Right lobe of liver (tissue), 6 donors: ENCODE results near the gene RPRML. TPM values are rescaled to one million over a fixed set of nuclear protein-coding genes. Genes with fewer than 3 reads are reported as not detected.
A peak's percentile ranks its signal among the peaks of the same experiment; 100 is the strongest.
"Not testable (repeated sequence)": the region's sequence is repeated elsewhere in the genome, so short reads cannot be mapped to it uniquely, and the experiment has no call there.

Source experiments
- ATAC-seq, 4 donors: fragments of 200-7000 bp; cut with Tn5 transposase; one replicate each; pipeline ENCODE4 v1.9.1; 2020; ENCODE audit warnings: mild to moderate bottlenecking in 4 of 4, moderate library complexity in 4 of 4
- DNase-seq, 3 donors: peaks; one replicate each; pipeline ENCODE4 v3.0.0-alpha.2; 2020
- H3K27ac ChIP-seq, 3 donors: fragments of 200-600 bp; one replicate each; pipeline ENCODE4 v1.8.0; 2022
- H3K27me3 ChIP-seq, 2 donors: fragments of 200-600 bp; one replicate each; pipeline ENCODE4 v1.8.0; 2022
- H3K36me3 ChIP-seq, 4 donors: fragments of 200-600 bp; sonication (generic) in 1 of 4; one replicate each; pipeline versions ENCODE4 v1.5.1 to v1.8.0; 2017 to 2022; ENCODE audit warnings: control low read depth in 1 of 4
- H3K4me1 ChIP-seq, 4 donors: fragments of 200-600 bp; sonication (generic) in 1 of 4; one replicate each; pipeline versions ENCODE4 v1.5.1 to v1.8.0; 2017 to 2022; ENCODE audit warnings: control low read depth in 1 of 4
- H3K4me3 ChIP-seq, 3 donors: fragments of 200-600 bp; one replicate each; pipeline ENCODE4 v1.8.0; 2022
- H3K9me3 ChIP-seq, 4 donors: fragments of 200-600 bp; sonication (generic) in 1 of 4; one replicate each; pipeline versions ENCODE4 v1.5.1 to v1.8.0; 2017 to 2022; ENCODE audit warnings: control low read depth in 1 of 4
- CTCF ChIP-seq, 4 donors: fragments of 200-600 bp in 3 of 4; fragments of 450-650 bp in 1 of 4; IDR thresholded peaks; one replicate each; pipeline versions ENCODE4 v1.5.1 to v1.8.0; 2016 to 2022; ENCODE audit warnings: antibody characterized with exemption in 4 of 4, mild to moderate bottlenecking in 2 of 4
- POLR2A ChIP-seq: fragments of 450-650 bp; IDR thresholded peaks from one replicate; pipeline ENCODE4 v1.6.1; 2017; ENCODE audit warnings: antibody characterized with exemption, mild to moderate bottlenecking
- WGBS: methylation state at CpG from one replicate; pipeline ENCODE4 v1.1.6; 2018; ENCODE audit warnings: low coverage, low lambda C conversion rate; ENCODE audit not compliant: insufficient coverage; ENCODE audit errors: missing lambda C conversion rate; 5-methylcytosine and 5-hydroxymethylcytosine counted together
- intact Hi-C, 2 donors: fragments of 100-400 bp; cut with DNase I; formaldehyde crosslinking; loops; one replicate each; pipeline versions ENCODE4 v1.11.2 to v1.14.1; 2022
- total RNA-seq, 6 experiments: library from RNA; depleted of rRNA in 2 of 6; stranded (reverse); fragments of >200 nt in 2 of 6; fragmentation: NEBNext Ultra II Directional in 3 of 6; extraction: Animal tissue kit (Norgen Biotek cat#: 25700) in 3 of 6; gene quantifications; one replicate each; pipeline versions ENCODE4 v1.1.0 to v1.2.4, GENCODE V29; 2016 to 2023
- donor health status: DM: no; HTN: yes; CAD: no.
- donor health status: DM: no; HTN: no; CAD: no.
- donor health status: DM: no; HTN: no; CAD: no.
- donor health status: DM: no; HTN: yes; CAD: no.
- donor health status: DM: no; HTN: yes; CAD: no.

The RPRML gene
- total RNA-seq, 6 experiments from 2014 or later: 0.25 TPM; not detected in 5

- 68% methylated on average over 5 of the region's 8 CpGs for WGBS
Observed at GRCh38 chr17:46958041-46958591, 20.9 kb downstream of the RPRML start.

GRCh38 chr17:46953191-46953590, 25.9 kb downstream of the RPRML start:
- H3K27ac ChIP-seq, H3K4me3 ChIP-seq, intact Hi-C loops, ATAC-seq, H3K9me3 ChIP-seq, H3K4me1 ChIP-seq, DNase-seq, H3K36me3 ChIP-seq, H3K27me3 ChIP-seq: not testable (repeated sequence)
- 79% methylated on average over 2 of the region's 4 CpGs for WGBS

More at GRCh38 chr17:46958041-46958591, 20.9 kb downstream of the RPRML start:
- DNase-seq (peak in 1 of 3 donors; percentile 10), ATAC-seq (no peak)
- Histone ChIP-seq H3K27me3 (no peaks in the 10 kb centered on the region), H3K36me3 (no peaks in the 10 kb centered on the region), H3K27ac (no peak overlapping the region), H3K9me3 (no peaks in the 10 kb centered on the region), H3K4me1 (no peaks in the 10 kb centered on the region), H3K4me3 (no peak overlapping the region)
- TF ChIP-seq CTCF (IDR thresholded peaks at IDR 0.05): no peak
- TF ChIP-seq POLR2A: no peak
- intact Hi-C loops: no loop called here

DNA sequence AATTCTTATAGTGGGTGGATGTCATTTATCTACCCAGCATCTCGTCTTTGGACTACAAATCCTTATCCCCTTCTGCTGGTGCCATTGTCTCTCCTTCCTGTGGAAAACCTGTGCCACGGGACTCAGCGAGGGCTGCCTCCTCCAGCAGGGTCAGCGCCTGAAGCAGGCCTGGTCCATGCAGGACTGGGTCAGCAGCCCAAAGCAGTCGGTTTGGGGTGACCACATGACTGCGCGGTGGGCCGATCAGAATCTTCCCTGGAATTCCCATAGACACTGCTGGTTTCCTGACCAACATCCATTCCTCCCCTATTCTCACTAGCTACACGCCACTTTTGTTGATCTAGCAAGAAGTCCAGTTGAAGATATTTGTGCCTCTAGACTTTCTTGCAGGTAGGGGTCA, 26.9 kb downstream of the RPRML start:
- Histone ChIP-seq H3K9me3 (no peaks in the 10 kb centered on the region), H3K4me3 (no peak overlapping the region), H3K27ac (no peak overlapping the region), H3K4me1 (no peaks in the 10 kb centered on the region), H3K27me3 (no peaks in the 10 kb centered on the region), H3K36me3 (no peaks in the 10 kb centered on the region)
- intact Hi-C loops: no loop called here
- DNase-seq: peak in 1 of 3 donors; percentile 28
- TF ChIP-seq CTCF (IDR thresholded peaks at IDR 0.05) (no peak), POLR2A (no peak)
- 70% methylated on average over 4 of the region's 9 CpGs for WGBS
- no peak for ATAC-seq

DNA sequence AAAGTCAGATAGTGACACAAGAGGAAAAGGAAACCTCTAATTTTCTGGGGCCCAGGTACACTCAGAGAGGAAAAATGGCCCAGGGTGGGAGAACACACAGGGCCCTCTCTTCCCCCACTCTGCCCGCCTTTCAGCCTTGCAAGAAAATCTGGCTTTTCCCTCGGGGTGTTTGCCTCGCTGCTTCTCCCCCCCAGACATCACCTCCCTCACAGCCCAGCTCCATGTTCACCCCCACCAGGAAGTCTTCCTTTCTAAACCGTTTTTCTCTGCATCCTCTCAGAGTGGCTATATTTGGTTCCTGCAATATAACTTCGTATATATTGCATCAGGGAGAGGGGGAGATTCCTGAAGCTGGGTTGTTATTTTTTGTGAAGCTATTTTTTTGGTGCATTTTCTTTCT, 27.3 kb downstream of the RPRML start:
- DNase-seq (no peak), ATAC-seq (no peak)
- H3K36me3 ChIP-seq: no peaks in the 10 kb centered on the region
- H3K4me3 ChIP-seq: no peak overlapping the region
- intact Hi-C loops: no loop called here
- no peaks in the 10 kb centered on the region for H3K4me1 ChIP-seq
- WGBS: 25% methylated on average over 5 of the region's 5 CpGs
- no peak overlapping the region for H3K27ac ChIP-seq
- no peaks in the 10 kb centered on the region for H3K9me3 ChIP-seq
- H3K27me3 ChIP-seq: no peaks in the 10 kb centered on the region
- no peak for TF ChIP-seq CTCF (IDR thresholded peaks at IDR 0.05)

GRCh38 chr17:46950997-46951621, 27.9 kb downstream of the RPRML start:
- TF ChIP-seq CTCF (IDR thresholded peaks at IDR 0.05) (no peak), POLR2A (no peak)
- intact Hi-C loops: no loop called here
- Histone ChIP-seq H3K4me1 (no peaks in the 10 kb centered on the region), H3K9me3 (no peaks in the 10 kb centered on the region), H3K27me3 (no peaks in the 10 kb centered on the region), H3K27ac (no peak overlapping the region), H3K36me3 (no peaks in the 10 kb centered on the region), H3K4me3 (no peak overlapping the region)
- WGBS: 28% methylated on average over 3 of the region's 16 CpGs
- DNase-seq (no peak), ATAC-seq (peak in 2 of 4 donors; percentile 17 to 44)
